NCI-H524 treated with DMSO at 0.1 percent for 48 hours (cell line): Measurements from ENCODE around the gene TNIP1.

Source experiments
- DNase-seq: peaks from one replicate; lab custom pipeline; 2025; lab: John Stamatoyannopoulos, UW

TNIP1 gene

GRCh38 chr5:151021746-151022145 is 59.1 kb downstream of the TNIP1 start:
- no peak for DNase-seq

GRCh38 chr5:151020304-151021110 is 60.3 kb downstream of the TNIP1 start, which contains the start of gene GPX3:
Gene GPX3, plus strand, starts transcription at chr5:151020591. Its CDS starts 64 bp downstream, at chr5:151020655.
- DNase-seq: no peak

GRCh38 chr5:151019331-151019730 is 61.5 kb downstream of the TNIP1 start:
- peak; percentile 17 for DNase-seq

DNA sequence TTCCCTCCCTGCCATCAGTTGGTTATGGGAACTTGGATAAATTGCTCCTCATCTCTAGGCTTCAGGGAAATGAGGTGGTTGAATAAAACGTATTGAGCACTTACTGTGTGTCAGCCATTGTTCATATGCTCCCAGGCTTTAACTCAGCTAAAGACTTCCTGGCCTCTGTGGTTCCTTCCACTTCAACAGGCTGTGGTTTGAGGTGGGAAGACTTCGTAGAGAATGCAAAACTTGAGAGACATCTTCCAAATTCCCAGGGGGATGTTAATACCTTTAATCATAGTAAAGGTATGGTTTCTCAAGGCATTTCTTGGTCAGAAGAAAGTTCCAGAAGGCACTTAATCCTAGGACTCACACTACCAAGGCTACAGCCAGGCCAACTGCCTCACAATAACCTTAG is 62.0 kb downstream of the TNIP1 start:
- DNase-seq: no peak

DNA sequence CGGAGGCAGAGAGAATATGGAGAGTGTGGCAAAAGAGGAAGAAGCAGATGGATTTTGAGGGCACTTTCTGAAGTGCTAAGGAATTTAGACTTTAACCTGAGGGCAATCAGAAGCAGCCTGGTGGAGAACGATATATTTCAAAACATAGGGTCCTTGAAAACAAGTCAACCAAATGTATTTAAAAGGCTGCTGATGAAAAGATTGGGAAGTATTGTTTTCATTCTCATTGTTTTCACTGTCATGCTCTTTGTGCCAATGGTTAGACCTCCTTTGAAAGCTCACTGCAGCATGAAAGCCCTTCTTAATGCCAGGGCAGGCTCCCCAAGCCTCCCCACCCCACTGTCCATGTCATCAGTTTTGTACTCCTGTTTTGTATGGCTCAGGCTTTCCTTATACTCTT is 62.9 kb downstream of the TNIP1 start:
- DNase-seq: no peak

DNA sequence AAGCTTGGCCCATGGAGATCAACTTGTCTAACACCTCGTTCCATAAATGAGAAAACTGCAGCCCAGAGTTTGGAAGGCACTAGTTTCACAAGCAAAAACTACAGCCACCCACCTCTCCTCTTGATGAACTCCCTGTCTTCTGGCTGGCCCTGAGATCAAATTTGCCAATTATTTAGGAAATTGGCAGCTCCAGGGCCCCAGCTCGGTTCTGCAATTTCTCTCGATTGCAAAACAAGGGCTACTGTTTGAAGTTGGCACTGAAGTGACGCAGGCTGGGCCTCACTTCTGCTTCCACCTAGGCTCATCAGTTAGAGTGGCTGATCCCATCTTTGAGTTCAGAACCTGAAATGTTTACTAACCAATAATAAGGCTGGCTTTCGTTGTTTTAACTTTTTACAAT is 64.1 kb downstream of the TNIP1 start:
- no peak for DNase-seq

GRCh38 chr5:151015974-151016587 is 64.8 kb downstream of the TNIP1 start:
- DNase-seq: no peak

DNA sequence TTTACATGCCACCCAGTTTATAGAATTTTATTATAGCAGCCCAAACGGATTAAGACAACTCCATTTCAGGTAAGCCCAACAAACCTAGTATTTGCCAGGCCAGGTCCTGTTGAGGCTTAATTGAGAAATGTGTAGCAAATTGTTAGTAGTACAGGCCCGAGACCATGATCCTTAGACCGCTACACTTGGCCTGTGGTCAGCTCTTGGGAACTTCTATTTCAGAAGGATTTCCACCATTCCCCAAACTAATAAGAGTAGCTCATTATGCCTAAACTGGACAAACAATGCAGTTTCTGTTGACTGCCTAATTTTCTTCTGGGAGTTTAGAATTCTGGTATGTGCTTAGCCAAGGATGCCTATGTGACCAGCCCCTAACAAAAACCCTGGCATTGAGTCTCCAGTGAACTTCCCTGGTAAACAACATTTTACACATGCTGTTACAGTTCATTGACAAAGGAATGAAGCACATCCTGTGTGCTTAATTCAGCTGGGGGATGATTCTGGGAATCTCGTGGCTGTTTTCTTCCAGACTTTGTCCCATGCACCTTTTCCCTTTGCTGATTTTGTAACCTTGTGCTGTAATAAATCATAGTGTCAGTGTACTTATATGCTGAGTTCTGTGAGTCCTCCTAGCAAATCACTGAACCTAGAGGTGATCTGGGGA is 66.0 kb downstream of the TNIP1 start:
- no peak for DNase-seq

GRCh38 chr5:151012862-151013261 is 68.0 kb downstream of the TNIP1 start:
- no peak for DNase-seq

DNA sequence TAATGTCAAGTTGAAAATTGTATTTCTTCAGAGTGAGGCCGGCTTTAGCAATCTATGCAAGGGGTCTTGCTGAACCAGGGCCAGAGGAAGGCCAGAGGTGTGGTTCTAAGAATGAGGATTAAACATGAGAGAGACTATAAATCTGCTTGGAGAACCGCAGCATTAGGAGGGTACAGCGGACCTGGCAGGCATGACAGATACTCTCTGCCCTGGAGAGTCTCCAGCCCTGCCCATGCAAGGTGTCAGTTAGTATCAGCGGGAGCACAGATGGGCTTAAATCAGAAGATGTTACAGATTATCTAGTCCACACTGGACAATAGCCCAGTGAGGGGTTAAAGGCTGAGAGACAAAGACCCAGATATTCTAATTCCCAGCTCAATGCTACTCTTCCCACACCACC is 71.9 kb downstream of the TNIP1 start:
- no peak for DNase-seq

DNA sequence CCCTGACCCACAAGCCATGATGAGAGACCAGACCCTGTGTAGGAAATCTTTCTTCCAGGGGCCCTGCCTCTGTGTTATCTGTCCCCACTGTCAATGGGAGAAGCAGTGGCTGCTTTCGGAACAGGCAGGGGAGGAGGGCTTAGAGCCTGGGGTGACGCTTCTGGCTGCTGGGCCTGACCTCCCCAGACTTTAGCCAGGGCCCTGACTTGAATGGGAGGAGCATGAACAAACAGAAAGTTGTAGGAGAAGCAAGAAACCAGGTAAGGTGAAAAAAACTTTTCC is 72.7 kb downstream of the TNIP1 start:
- DNase-seq: no peak

DNA sequence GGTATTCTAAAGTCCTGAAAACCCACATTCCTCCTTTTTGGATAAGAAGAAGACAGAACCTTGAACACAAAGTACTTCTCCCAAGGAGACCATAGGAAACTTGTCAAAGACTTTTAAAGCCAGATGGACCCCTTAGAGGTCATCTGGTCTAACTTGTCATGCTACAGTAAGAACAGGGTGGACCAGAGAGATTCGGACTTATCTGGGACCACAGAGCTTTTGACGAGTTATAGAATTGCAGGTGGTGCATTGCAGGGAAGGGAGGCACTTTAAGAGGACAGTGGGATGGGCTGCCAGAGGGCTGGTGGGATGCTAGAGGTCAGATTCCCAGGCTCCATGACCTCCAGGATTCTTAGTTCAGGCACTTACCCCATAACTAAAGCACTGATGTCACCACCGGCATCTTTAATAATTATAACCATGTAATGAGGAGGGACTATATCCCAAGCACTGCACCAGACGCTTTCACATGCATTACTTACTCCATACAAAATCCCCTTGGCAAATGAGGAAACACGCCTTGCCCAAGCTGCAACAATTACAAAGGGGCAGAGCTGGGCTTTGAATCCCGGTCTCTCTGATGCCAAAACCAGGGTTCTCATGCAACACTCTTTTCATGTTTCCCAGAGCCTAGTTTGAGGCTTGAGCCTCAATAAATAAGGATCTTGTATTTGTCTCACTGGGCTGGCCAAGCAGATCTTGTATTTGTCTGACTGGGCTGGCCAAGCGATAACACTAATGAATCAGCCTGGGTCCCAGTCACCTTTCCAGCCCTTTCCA is 73.2 kb downstream of the TNIP1 start:
- DNase-seq: no peak

- DNase-seq: no peak
These were observed 74.0 kb downstream of the TNIP1 start for GRCh38 chr5:151006704-151007334.

GRCh38 chr5:151005950-151006576 is 74.8 kb downstream of the TNIP1 start:
- peak; percentile 7 for DNase-seq

DNA sequence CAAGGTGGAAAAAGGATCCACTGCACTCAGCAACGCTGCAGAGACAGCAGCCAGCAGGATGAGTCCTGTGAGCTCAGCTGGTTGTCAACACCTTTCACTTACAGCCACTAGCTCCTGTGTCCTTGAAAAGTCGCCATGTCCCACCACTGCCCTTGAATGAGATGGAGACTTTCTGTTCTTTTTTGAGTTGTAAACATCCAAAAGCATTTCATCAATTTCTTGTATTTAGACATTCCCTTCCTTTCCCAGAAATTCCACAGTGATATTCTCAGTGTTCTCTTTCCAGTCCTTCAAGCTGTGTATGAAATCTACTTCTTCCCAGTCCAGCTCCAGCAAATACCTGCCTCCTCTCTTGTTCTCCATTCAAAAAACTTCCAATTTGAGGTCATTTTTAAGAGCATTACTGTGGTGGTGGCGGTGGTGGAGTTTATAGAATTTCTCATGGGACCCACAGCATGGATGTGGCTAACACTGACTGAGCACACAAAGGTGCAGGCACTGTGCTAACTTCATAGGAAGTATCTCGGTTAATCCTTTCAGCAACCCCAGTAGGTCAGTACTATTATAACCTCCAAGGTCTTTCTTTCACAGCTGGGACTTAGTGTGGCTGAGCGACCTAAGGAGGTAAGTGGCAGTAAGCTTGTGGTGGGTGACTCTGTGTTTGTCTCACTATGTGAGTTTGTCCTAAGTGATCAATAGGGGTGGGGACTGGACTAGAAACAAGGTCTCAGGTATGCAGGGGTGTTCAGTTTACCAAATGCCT is 75.5 kb downstream of the TNIP1 start:
- DNase-seq: no peak

DNA sequence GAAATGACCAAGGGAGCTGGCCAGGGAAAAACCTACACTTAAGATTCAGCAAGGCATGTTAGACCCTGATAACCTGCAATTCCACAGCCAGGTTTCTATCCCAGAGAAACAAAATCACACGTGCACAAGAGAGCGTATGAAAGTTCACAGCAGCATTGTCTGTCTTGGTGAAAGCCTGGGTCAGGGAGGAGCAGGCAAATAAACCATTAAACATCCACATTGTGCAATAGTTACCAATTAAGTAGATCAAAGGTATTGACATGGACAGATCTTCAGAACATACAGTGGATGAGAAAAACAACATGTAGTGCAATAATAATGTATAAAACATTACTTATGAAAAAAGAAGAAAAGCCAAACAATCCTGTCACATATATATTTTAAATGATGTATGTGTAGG is 76.3 kb downstream of the TNIP1 start:
- DNase-seq: no peak

DNA sequence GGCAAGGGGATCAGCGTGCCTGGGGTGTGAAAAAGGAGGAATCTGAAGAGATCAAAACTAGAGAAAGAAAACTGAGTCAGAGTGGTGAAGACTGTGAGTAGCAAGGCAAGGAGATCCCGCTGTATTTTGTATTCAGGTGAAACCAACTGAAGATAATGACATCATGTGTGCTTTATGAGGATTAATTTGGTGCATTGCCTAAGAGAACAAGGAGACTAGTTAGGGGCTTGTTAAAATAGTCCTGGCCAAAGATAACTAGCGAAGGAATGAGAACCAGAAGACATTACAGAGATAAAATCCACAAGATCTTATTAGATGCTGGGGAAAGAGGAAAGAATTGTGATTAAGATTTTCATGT is 77.4 kb downstream of the TNIP1 start:
- no peak for DNase-seq

- no peak for DNase-seq
These were observed 77.9 kb downstream of the TNIP1 start for GRCh38 chr5:151002681-151003502.

- peak; percentile 23 for DNase-seq
These were observed 78.6 kb downstream of the TNIP1 start for GRCh38 chr5:151002250-151002649.

DNA sequence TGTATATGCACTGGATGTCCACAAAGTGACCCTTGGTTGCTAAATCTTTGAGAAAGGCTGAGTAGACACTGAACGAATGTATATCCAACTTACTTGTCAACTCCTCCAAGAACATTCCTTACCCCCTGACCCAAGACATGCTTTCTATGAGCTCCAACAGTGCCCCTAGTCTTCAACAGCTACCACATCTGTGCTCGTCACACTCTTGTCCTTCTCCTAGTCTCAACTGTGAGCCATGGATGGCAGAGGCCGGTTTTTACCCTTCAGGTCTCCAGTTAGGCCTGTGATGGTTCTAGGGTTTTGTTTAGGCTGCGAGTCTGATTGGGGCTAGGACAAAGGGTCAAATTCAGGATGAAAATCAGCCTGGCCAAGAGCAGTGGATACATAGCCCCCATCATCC is 79.4 kb downstream of the TNIP1 start:
- DNase-seq: no peak
